B cell (primary cell): ENCODE results near the gene DUOXA2. TPM values are rescaled to one million over a fixed set of nuclear protein-coding genes. Genes with fewer than 3 reads are reported as not detected.
A peak's percentile ranks its signal among the peaks of the same experiment; 100 is the strongest.

Source experiments
- ATAC-seq: fragments of 200-7000 bp; cut with Tn5 transposase; one replicate; pipeline ENCODE4 v1.10.0; 2021; ENCODE audit warnings: low read depth, mild to moderate bottlenecking, moderate number of reproducible peaks, moderate library complexity
- CTCF ChIA-PET: fragments of 350-600 bp; sonication (Branson Sonifier 250); formaldehyde crosslinking; loops from one replicate; lab custom pipeline; 2021; ENCODE audit warnings: antibody characterized with exemption, inconsistent platforms; lab: Charles Lee
- POLR2A ChIA-PET: fragments of 350-600 bp; sonication (Branson Sonifier 250); formaldehyde crosslinking; loops from one replicate; lab custom pipeline; 2021; ENCODE audit warnings: antibody characterized with exemption; lab: Charles Lee
- DNase-seq: peaks from one replicate; pipeline ENCODE4 v3.0.0; 2013
- H2AFZ ChIP-seq: 2 replicates; pipeline ENCODE4 v1.6.1; 2012; ENCODE audit warnings: mild to moderate bottlenecking, low read depth, low read length; ENCODE audit not compliant: insufficient read depth, poor library complexity, severe bottlenecking
- H3K27ac ChIP-seq, 2 donors: 1 replicate in 1 of 2; 2 replicates in 1 of 2; pipeline ENCODE4 v1.5.1; 2012 to 2013; ENCODE audit warnings: low read length in 2 of 2, mild to moderate bottlenecking in 2 of 2, moderate library complexity in 1 of 2
- H3K27me3 ChIP-seq, 4 experiments: fragments of 200-600 bp in 1 of 4; sonication (generic) in 1 of 4; replicated peaks in 1 of 4; 1 replicate in 2 of 4; 2 replicates in 2 of 4; pipeline versions ENCODE4 v1.6.1 to v1.7.0; 2013 to 2016; ENCODE audit warnings: low read length in 3 of 4, mild to moderate bottlenecking in 2 of 4, mixed read lengths in 1 of 4, moderate library complexity in 1 of 4; ENCODE audit not compliant: insufficient read depth in 4 of 4, control insufficient read depth in 3 of 4; ENCODE audit errors: control extremely low read depth in 1 of 4
- H3K36me3 ChIP-seq, 2 experiments: replicated peaks in 1 of 2; 1 replicate in 1 of 2; 2 replicates in 1 of 2; pipeline versions ENCODE4 v1.6.1 to v1.7.1; 2013; ENCODE audit warnings: low read length in 1 of 2; ENCODE audit not compliant: insufficient read depth in 2 of 2, control insufficient read depth in 1 of 2; ENCODE audit errors: control extremely low read depth in 1 of 2, extremely low read depth in 1 of 2
- H3K4me1 ChIP-seq, 2 donors: fragments of 200-600 bp in 1 of 2; sonication (generic) in 1 of 2; 1 replicate in 1 of 2; 2 replicates in 1 of 2; pipeline versions ENCODE4 v1.5.1 to v1.6.1; 2013 to 2017; ENCODE audit warnings: low read length in 2 of 2; ENCODE audit not compliant: control insufficient read depth in 2 of 2, insufficient read depth in 2 of 2
- H3K4me2 ChIP-seq: replicated peaks from 2 replicates; pipeline ENCODE3; 2012; ENCODE audit warnings: mild to moderate bottlenecking, low read depth, low read length; ENCODE audit not compliant: poor library complexity, severe bottlenecking
- H3K4me3 ChIP-seq, 5 experiments: fragments of 200-600 bp in 1 of 5; sonication (generic) in 1 of 5; 1 replicate in 3 of 5; 2 replicates in 2 of 5; pipeline versions ENCODE4 v1.5.1 to v1.7.0; 2011 to 2016; ENCODE audit warnings: low read length in 4 of 5, mild to moderate bottlenecking in 4 of 5, low read depth in 2 of 5, control low read depth in 1 of 5, moderate library complexity in 1 of 5; ENCODE audit not compliant: insufficient read depth in 1 of 5; ENCODE audit errors: control extremely low read depth in 1 of 5, extremely low read depth in 1 of 5
- H3K79me2 ChIP-seq: fragments of 200-600 bp; sonication (generic); one replicate; pipeline ENCODE4 v1.6.0; 2016; ENCODE audit warnings: low read length; ENCODE audit not compliant: control insufficient read depth, insufficient read depth
- H3K9ac ChIP-seq: fragments of 200-600 bp; sonication (generic); 2 replicates; pipeline ENCODE4 v1.6.1; 2017; ENCODE audit warnings: mild to moderate bottlenecking, low read length, moderate library complexity
- H3K9me3 ChIP-seq, 3 donors: one replicate each; pipeline versions ENCODE4 v1.6.1 to v1.7.1; 2013; ENCODE audit warnings: low read length in 2 of 3; ENCODE audit not compliant: control insufficient read depth in 2 of 3, insufficient read depth in 1 of 3; ENCODE audit errors: control extremely low read depth in 1 of 3
- H4K20me1 ChIP-seq: 2 replicates; pipeline ENCODE4 v1.6.0; 2012; ENCODE audit warnings: mild to moderate bottlenecking, low read length; ENCODE audit not compliant: insufficient read depth, control insufficient read depth, poor library complexity, severe bottlenecking
- H3K27ac Mint-ChIP-seq: one replicate; pipeline ENCODE4 v1.8.0; 2021; ENCODE audit warnings: mixed read lengths
- H3K27me3 Mint-ChIP-seq: one replicate; pipeline ENCODE4 v1.8.0; 2021; ENCODE audit warnings: mixed read lengths
- H3K4me1 Mint-ChIP-seq: one replicate; pipeline ENCODE4 v1.8.0; 2021; ENCODE audit warnings: mixed read lengths
- H3K4me3 Mint-ChIP-seq: one replicate; pipeline ENCODE4 v1.8.0; 2021; ENCODE audit warnings: mixed read lengths
- H3K9me3 Mint-ChIP-seq: one replicate; pipeline ENCODE4 v1.8.0; 2022; ENCODE audit warnings: mixed read lengths; ENCODE audit not compliant: insufficient read depth
- EZH2 ChIP-seq: IDR thresholded peaks from 2 replicates; pipeline ENCODE4 v1.6.1; 2012; ENCODE audit warnings: borderline replicate concordance, low read depth, mild to moderate bottlenecking, moderate library complexity, low read length; ENCODE audit not compliant: insufficient read depth, poor library complexity, severe bottlenecking
- WGBS: methylation state at CpG from one replicate; pipeline ENCODE4 v1.1.5; 2013; ENCODE audit warnings: missing lambda C conversion rate; ENCODE audit not compliant: insufficient coverage; 5-methylcytosine and 5-hydroxymethylcytosine counted together
- intact Hi-C: fragments of 100-400 bp; cut with micrococcal nuclease; formaldehyde crosslinking; loops from one replicate; pipeline ENCODE4 v1.10.0; 2022
- polyA plus RNA-seq: library from polyadenylated mRNA; depleted of rRNA; stranded (reverse); fragments of >200 nt; gene quantifications from 2 replicates; pipeline ENCODE4 v1.2.3, GENCODE V29; 2012
- total RNA-seq, 2 donors: library from RNA; stranded (reverse); fragments of 120-200 nt in 1 of 2; gene quantifications; 1 replicate in 1 of 2; 2 replicates in 1 of 2; pipeline versions ENCODE4 v1.2.3 to v1.2.4, GENCODE V29; 2013 to 2022
- TF ChIP-seq, protein P1 (sequence below): fragments of 200-600 bp; IDR thresholded peaks from one replicate; pipeline ENCODE4 v1.8.0; 2022; ENCODE audit warnings: antibody characterized with exemption, mild to moderate bottlenecking

DUOXA2 gene
- total and polyA plus RNA-seq, 2 donors (not counting 1 experiment from before 2014, with no cell fraction given) = not detected

DNA sequence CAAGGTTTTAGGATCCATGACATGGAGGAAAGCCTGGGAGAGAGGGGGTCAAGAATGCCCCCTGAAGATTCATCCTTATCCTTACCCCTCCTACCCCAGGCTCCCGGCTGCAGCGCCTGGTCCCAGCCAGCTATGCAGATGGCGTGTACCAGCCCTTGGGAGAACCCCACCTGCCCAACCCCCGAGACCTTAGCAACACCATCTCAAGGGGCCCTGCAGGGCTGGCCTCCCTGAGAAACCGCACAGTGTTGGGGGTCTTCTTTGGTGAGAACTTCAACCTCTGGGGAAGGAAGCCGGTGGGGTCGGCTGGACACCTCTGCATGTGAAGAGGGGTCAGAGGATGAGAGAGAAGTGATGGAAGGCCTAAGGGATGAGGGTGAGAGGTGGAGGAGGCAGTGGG lies 19.9 kb downstream of the DUOXA2 start:
- POLR2A ChIA-PET = no interaction called here
- Histone ChIP-seq H4K20me1 (no peaks in the 10 kb centered on the region), H3K27me3 (peaks cover 0 to 70% (median 34%) of the 10 kb centered on the region in 4 experiments), H2AFZ (no peak overlapping the region), H3K36me3 (no peaks in the 10 kb centered on the region), H3K9ac (no peak overlapping the region), H3K4me1 (peaks cover 24 to 30% of the 10 kb centered on the region in 2 donors), H3K4me3 (no peak overlapping the region), H3K9me3 (peaks cover 0 to 11% (median 0%) of the 10 kb centered on the region in 3 donors), H3K4me2 (no peak overlapping the region), H3K27ac (no peak overlapping the region), H3K79me2 (no peaks in the 10 kb centered on the region)
- H3K9me3 Mint-ChIP-seq = no peaks in the 10 kb centered on the region
- ATAC-seq (no peak), DNase-seq (no peak)
- intact Hi-C loops = no loop called here
- CTCF ChIA-PET = interaction anchor here (0.9 to 1.6 kb wide), 3 partner anchors 8 to 13 kb away, joined by 3 to 12 read pairs (median 4); no protein-coding TSS in a partner anchor
- WGBS = 100% methylated on average over 3 of the region's 7 CpGs
- peak overlapping the region; percentile 77 for H3K4me3 Mint-ChIP-seq
- TF ChIP-seq, protein P1, sequence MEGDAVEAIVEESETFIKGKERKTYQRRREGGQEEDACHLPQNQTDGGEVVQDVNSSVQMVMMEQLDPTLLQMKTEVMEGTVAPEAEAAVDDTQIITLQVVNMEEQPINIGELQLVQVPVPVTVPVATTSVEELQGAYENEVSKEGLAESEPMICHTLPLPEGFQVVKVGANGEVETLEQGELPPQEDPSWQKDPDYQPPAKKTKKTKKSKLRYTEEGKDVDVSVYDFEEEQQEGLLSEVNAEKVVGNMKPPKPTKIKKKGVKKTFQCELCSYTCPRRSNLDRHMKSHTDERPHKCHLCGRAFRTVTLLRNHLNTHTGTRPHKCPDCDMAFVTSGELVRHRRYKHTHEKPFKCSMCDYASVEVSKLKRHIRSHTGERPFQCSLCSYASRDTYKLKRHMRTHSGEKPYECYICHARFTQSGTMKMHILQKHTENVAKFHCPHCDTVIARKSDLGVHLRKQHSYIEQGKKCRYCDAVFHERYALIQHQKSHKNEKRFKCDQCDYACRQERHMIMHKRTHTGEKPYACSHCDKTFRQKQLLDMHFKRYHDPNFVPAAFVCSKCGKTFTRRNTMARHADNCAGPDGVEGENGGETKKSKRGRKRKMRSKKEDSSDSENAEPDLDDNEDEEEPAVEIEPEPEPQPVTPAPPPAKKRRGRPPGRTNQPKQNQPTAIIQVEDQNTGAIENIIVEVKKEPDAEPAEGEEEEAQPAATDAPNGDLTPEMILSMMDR = no peak
- no peak for TF ChIP-seq EZH2
- peaks cover 63% of the 10 kb centered on the region for H3K27me3 Mint-ChIP-seq
- peaks cover 16% of the 10 kb centered on the region for H3K4me1 Mint-ChIP-seq
- H3K27ac Mint-ChIP-seq = no peak overlapping the region
